HG03066 (cell line): ENCODE measurements around the gene PNRC1.
"Not testable (repeated sequence)": the region's sequence is repeated elsewhere in the genome, so short reads cannot be mapped to it uniquely, and the experiment has no call there.

Experiments used
- ATAC-seq: cut with Tn5 transposase; IDR thresholded peaks from one replicate; pipeline ENCODE4 v1.9.1; 2021; ENCODE audit warnings: low read depth; ENCODE audit not compliant: unreplicated experiment

The PNRC1 gene

GRCh38 chr6:89080281-89081128 is at the start of gene PNRC1:
TSS of gene PNRC1 (plus strand) at chr6:89080751. CDS start at chr6:89080895, 144 bp downstream.
- ATAC-seq = peak; percentile 68

GRCh38 chr6:89032599-89032998 is 48.0 kb upstream of the PNRC1 start:
- ATAC-seq = no peak

GRCh38 chr6:89033461-89033860 is 47.1 kb upstream of the PNRC1 start:
- ATAC-seq = no peak

DNA sequence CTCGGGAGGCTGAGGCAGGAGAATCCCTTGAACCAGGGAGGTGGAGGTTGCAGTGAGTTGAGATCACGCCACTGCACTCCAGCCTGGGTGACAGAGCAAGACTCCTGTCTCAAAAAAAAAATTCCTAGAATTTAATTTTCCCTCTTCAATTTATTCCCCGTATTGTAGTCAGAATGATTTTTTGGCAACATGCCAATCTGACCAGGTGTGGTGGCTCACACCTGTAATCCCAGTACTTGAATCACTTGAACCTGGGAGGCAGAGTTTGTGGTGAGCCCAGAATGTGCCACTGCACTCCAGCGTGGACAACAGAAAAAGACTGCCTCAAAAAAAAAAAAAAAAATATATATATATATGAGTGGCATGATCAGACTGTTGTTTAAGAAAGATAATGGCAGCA is 46.4 kb upstream of the PNRC1 start:
- not testable (repeated sequence) for ATAC-seq

- ATAC-seq = no peak
Measured at GRCh38 chr6:89034586-89035251, 45.8 kb upstream of the PNRC1 start.

GRCh38 chr6:89035252-89036101 is 45.1 kb upstream of the PNRC1 start:
- no peak for ATAC-seq

DNA sequence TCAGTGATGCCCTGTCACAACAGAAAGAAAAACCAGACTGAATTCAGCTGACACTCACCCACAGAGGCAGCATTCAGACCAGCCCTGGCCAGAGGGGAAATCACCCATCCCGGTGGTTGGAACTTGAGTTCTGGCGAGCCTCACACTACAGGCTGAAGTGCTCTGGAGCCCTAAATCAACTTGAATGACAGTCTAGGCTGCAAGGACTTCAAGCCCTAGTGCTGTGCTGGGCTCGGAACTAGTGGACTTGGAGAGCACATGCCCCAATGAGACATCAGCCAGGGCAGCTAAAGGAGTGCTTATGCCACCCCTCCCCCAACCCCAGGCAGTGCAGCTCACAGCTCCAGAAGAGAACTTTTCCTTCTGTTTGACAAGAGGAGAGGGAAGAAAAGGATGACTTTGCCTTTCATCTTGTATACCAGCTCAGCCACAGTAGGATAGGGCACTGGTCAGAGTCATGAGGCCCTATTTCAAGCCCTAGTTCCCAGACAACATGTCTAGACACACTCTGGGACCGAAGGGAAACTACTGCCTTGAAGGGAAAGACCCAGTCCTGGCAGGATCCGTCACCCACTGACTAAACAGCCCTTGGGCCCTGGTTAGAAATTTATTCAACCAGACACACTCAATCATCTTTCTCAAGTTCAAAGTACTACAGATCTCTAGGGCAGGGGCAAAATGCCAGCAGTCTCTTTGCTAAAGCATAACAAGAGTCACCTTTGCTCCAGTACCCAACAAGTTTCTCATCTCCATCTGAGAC is 43.2 kb upstream of the PNRC1 start:
- no peak for ATAC-seq

GRCh38 chr6:89037901-89038293 is 42.7 kb upstream of the PNRC1 start:
- ATAC-seq = not testable (repeated sequence)

DNA sequence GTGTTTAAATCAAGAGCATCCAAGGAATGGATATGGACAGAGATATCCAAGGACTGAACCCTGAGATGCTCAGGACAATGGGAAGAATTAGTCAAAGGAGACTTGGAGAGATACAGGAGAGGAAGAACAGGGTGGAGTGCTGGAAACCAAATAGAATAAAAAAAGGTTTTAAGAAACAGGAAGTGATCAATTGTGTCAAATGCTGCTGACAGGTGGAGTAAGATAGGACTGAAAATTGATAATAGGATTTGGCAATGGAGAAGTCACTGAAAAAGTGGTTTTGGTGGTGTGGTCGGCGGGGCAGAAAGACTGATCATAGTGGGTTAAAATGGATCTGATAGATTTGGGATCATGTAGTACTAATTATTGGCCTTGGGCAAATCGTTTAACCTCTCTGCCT is 37.9 kb upstream of the PNRC1 start:
- ATAC-seq = no peak

DNA sequence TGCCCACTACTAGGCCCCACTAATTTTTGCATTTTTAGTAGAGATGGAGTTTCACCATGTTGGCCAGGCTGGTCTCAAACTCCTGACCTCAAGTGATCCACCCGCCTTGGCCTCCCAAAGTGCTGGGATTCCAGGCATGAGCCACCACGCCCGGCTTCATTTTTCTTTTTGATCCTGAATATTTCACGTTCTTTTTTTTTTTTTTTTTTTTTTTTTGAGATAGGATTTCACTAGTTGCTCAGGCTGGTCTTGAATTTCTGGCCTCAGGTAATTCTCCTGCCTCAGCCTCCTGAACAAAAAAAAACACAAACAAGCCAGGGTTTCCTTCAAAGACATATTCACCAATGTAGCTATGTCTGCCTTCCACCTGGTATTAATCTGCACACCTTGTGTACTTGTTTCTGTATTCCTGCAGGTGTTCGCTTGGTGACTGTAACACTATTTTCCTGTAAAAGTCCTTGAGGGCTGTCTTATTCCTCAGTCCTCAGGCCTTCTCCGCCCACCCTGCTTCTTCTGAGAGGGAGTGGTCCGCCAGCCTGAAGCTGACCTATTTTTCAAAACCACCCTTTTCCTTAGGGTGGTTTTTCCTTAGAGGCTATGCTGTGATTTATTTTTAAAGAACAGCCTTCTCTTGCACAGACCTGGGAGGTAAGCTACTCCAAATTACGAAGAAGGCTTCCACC is 36.1 kb upstream of the PNRC1 start:
- ATAC-seq = no peak

- no peak for ATAC-seq
Measured at GRCh38 chr6:89045011-89045387, 35.6 kb upstream of the PNRC1 start.

- no peak for ATAC-seq
Measured at GRCh38 chr6:89045576-89045975, 35.0 kb upstream of the PNRC1 start.

- no peak for ATAC-seq
Measured at GRCh38 chr6:89047473-89047872, 33.1 kb upstream of the PNRC1 start.

GRCh38 chr6:89048288-89048923 is 32.1 kb upstream of the PNRC1 start:
- no peak for ATAC-seq

DNA sequence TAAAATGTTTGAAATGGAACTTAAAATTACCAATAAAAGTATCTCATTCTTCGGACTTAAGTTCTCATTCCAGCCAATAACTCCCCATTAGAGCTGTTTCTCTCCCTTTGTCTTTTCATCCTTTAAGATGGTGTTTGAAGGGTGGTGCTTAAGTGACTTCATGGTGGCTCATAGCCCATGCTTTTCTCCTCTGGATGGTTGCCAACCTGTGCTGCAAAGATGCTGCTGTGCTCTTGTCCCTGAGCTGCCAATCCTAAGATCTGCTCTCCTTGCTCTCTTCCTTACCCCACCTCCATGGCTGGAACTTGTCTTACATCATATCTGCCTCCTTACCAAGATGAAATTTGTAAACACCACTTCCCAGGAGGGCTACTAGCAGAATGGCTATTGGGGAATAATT is 31.6 kb upstream of the PNRC1 start:
- no peak for ATAC-seq

DNA sequence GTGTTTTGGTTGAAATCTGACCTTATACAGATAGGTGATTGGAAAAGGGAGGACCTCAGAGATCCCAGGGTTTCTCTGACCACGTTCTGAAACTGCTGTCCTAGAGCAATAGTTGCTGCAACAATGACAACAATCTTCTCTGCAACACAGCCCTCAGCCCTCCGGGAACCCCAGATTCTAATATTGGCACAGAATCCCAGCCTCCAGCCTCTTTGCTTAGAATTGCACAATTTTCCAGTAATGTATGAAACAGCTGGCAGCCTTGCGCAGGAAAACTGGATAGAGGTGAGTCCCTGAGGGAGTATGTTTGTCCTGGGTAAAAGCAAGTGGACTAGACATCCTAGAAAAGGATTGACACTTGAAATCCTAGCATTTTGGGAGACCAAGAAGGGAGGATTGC is 30.4 kb upstream of the PNRC1 start:
- no peak for ATAC-seq

- ATAC-seq = no peak
Measured at GRCh38 chr6:89050697-89051096, 29.9 kb upstream of the PNRC1 start.

DNA sequence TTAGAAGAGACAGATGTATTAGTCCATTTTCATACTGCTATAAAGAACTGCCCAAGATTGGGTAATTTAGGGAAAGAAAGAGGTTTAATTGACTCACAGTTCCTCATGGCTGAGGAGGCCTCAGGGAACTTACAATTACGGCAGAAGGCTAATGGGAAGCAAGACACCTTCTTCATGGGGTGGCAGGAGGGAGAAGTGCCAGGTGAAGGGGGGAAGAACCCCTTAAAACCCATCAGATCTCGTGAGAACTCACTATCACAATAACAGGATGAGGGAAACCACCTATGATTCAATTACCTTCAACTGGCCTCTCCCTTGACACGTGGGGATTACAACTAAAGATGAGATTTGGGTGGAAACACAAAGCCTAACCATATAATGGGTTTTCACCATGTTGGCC is 28.9 kb upstream of the PNRC1 start:
- ATAC-seq = no peak

DNA sequence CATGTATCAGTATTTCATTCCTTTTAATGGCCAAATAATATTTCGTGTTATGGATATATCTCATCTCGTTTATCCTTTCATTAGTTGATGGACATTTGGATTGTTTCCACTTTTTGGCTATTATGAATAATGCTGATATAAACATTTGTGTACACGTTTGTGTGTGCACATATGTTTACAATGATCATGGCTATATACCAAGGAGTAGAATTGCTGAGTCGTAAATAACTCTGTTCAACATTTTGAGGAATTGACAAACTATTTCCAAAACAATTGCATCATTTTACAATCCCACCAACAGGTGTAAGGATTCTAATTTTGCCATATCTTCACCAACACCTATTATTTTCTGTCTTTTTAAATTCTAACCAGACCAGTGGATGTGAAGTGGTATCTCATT is 26.3 kb upstream of the PNRC1 start:
- no peak for ATAC-seq
